GM18499 (cell line): ENCODE measurements around the gene RTP5.
"Not testable (repeated sequence)": the region's sequence is repeated elsewhere in the genome, so short reads cannot be mapped to it uniquely, and the experiment has no call there.

Experiments used
- ATAC-seq: cut with Tn5 transposase; IDR thresholded peaks from one replicate; pipeline ENCODE4 v1.9.1; 2021; ENCODE audit warnings: moderate number of reproducible peaks; ENCODE audit not compliant: insufficient read depth, unreplicated experiment

RTP5 gene

GRCh38 chr2:241868661-241869081 lies 858 bp upstream of the RTP5 start:
- ATAC-seq, result no peak

DNA sequence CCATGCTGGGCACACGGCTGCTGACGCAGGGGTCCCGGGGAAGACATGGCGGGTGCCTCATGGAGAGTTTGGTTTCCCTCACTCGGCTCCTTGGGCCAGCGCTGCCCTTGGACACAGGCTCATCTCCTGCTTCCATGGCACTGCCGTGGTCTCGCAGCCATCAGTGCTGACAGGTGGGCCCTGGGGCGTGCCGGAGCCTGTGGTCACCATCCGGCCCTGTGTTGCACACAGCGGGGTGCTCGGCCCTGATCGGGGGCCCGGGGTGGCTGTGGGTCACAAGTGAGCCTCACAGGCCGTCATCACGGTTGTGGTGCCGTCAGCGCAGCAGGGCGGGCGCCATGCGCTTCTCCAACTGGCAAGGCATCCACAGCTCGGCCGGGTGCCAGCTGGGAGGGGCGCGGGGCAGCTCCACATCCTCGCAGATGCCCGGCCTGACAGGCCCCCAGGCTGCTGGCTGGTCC lies 582 bp downstream of the RTP5 start:
- no peak for ATAC-seq

DNA sequence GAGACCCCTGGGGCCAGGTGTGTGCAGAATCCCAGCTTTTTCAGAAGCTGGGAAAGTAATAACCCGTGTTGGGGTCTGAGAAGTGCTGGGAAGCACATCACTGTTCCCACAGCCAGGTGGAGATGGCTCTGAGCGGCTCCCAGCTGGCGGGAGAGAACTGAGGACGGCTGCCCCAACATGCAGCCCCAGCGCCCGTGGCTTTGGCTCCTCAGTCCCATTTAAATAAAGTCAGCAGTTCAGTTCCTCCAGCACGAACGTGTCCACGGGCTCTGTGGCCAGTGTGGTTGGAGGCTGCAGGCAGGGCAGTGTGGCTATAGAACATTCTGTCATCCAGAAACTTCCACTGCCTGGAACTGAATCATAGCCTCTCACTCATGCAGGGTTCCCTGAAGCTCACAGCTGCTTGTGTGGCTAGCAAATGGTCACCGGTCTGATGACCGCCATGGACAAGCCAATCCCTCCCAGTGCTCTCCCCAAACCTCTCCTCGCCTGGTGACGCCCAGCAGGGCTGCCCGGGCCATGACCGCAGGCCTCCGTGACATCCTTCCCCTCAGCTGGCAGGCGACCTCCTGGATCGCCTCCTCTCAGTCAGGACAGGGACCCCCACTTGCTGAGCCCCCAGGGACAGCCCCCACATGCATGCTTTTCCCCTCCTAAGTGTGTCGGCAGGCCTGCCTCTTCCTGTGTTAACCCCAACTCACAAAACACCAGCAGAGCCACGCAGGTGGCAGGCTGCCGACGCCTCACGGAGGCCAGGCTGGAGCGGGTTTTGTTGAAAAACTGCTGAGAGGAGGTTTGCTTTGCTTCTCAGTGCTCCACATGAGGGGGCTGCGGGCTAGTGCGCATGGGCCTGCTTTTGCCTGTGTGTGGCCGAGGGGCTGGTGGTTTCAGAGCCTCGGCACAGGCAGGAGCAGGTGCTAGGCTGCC lies 1.3 kb downstream of the RTP5 start:
- ATAC-seq, result no peak

GRCh38 chr2:241871538-241872312 lies 2.2 kb downstream of the RTP5 start:
- no peak for ATAC-seq

DNA sequence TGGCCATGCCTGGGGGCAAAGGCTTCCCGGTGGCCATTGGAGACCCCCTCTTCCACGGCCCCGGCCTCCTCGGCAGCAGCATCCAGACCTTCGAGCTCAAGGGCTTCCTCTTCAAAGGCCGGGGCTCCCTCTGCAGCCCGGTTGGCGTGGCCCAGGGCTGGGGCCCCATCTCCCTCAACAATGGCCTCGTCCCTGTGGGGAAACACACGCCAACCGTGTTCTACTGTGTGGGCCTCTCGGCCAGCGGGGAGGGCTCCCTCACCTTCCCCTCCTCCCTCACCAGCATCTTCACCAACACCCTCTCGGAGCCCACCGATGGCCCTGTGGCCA lies 2.7 kb downstream of the RTP5 start:
- no peak for ATAC-seq

DNA sequence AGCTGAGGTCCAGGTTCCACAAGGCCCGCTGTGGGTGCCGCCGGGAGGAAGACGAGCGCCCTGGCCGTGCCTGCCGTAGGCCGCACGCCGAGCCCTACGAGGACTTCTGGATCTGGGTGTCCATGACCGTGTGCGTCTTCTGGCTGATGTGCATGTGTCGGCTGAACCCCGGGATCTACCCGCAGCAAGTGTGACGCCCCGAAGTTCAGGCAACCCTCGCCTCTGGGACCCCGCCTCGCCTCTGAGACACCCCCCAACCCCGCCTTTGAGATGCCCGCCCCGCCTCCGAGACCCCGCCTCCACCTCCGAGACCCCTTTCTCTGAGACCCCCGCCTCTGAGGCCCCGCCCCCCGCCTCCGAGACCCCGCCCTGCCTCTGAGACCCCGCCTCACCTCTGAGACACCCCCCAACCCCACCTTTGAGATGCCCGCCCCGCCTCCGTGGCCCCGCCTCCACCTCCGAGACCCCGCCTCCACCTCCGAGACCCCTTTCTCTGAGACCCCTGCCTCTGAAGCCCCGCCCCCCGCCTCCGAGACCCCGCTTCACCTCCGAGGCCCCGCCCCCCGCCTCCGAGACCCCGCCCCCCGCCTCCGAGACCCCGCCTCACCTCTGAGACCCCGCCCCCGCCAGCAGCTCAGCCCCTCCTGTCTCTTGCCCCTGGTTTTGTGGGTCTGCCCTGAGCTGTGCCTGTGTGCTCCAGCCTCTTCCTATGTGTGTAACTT lies 3.7 kb downstream of the RTP5 start:
- no peak for ATAC-seq

DNA sequence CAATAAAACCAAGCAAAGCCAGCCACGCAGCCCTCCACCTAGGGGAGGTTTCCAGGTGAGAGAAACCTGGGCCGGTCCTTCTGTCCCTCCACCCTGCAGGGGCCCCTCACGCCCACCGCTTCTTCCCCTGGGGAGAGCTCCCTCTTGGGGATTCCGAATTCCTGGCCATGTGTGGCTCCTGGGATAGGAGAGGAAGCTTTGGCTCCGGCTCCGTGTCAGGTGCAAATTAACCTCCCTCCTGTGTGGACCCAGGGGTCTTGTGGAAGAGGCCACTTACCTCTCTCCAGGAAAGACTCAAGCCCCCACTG lies 4.2 kb downstream of the RTP5 start:
- no peak for ATAC-seq

- no peak for ATAC-seq
Measured at GRCh38 chr2:241874277-241874925, 4.9 kb downstream of the RTP5 start.

DNA sequence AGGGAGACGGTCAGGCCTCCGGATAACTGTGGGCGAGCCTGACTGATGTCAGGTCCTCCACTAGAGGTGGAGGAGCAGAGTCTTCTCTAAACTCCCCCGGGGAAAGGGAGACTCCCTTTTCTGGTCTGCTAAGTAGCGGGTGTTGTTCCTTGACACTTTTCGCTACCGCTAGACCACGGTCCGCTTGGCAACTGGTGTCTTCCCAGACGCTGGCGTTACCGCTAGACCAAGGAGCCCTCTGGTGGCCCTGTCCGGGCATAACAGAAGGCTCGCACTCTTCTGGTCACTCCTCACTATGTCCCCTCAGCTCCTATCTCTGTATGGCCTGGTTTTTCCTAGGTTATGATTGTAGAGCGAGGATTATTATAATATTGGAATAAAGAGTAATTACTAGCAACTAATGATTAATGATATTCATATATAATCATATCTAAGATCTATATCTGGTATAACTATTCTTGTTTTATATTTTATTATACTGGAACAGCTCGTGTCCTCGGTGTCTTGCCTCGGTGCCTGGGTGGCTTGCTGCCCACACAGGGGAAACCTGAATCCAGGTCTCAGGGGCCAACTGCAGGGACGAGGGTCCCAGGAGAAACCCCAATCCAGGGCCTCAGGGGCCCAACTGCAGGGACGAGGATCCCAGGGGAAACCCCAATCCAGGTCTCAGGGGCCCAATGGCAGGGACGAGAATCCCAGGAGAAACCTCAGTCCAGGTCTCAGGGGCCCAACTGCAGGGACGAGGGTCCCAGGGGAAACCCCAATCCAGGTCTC lies 6.4 kb downstream of the RTP5 start:
- not testable (repeated sequence) for ATAC-seq

GRCh38 chr2:241876528-241877196 lies 7.1 kb downstream of the RTP5 start:
- no peak for ATAC-seq

GRCh38 chr2:241877197-241877685 lies 7.7 kb downstream of the RTP5 start:
- ATAC-seq, result no peak

DNA sequence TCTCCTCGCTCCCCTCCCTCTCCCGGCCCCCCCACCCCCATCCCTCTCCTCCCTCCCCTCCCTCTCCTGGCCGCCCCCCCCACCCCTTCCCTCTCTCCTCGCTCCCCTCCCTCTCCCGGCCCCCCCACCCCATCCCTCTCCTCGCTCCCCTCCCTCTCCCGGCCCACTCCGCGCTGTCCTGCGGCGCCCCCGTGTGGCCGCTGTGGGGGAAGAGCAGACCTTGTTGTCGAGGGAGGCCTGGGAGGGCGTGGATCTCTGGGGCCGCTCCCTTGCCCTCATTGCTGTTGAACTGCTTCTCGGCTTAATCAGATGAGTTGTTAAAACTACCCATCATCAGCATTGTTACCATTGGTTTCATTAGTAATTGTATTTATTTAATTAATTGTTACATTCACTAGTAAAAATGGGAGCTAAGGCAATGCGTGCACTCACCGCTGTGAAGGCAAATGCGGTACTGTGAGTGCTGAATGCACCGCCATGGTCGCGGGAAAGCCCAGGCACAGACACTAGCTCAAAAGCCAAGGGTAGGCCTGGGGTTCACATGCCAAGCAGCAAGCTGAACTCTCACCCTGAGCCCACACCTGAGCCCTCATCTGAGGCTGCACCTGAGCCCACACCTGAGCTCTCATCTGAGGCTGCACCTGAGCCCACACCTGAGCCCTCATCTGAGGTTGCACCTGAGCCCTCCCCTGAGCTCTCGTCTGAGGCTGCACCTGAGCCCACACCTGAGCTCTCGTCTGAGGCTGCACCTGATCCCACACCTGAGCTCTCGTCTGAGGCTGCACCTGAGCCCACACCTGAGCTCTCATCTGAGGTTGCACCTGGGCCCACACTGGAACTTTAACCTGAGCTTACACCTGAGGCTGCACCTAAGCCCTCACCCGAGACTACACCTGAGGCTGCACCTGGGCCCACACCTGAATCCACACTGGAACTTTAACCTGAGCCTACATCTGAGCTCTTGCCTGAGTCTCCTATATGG lies 8.8 kb downstream of the RTP5 start:
- ATAC-seq, result no peak

DNA sequence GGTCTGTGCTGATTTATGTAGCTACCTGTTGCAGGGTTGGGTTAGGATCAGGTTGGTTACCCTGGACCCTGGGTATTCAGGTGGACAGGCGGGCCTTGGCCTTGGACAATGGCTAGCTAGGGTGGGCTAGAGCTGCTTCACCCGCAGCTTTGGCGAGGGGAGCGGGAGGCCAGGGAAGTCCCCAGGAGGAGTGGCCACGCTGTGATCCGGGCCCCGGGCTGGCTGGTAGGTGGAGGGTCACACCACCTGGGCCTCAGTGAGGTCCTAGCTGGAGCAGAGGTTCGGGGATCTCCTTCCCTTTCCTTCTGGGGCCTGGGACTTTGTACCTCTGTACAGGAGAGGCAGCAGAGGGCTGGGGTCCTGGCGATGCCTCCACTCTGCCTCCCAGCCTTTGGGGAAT lies 9.8 kb downstream of the RTP5 start:
- ATAC-seq, result no peak

- no peak for ATAC-seq
Measured at GRCh38 chr2:241880311-241881073, 11.0 kb downstream of the RTP5 start.

DNA sequence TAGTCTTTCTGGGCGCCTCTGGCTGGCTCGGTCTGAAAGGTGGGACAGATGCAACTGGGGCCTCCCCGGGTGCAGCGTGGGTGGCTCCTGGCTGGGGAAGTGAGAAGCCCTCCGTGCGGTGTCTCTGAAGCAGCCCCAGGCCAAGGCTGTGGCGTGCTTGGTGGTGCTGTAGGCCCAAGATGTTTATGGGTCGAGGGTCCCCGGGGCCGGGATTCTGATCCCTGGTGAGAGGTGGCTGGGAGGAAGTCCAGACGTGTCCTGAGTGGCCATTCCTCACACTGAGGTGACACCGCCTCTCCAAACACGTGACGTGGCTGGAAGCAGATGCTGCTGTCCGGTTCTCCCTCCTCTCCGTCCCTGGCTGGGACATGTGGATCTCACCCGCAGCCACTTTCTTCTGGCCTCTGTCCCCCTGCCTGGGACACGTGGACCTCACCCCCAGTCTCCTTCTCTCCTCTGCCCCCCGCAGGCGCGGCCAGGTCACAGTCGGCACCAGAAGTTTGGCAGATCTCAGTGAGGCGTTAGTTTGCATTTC lies 12.6 kb downstream of the RTP5 start:
- ATAC-seq, result peak; percentile 29

GRCh38 chr2:241884951-241885290 lies 15.4 kb downstream of the RTP5 start:
- ATAC-seq, result no peak

DNA sequence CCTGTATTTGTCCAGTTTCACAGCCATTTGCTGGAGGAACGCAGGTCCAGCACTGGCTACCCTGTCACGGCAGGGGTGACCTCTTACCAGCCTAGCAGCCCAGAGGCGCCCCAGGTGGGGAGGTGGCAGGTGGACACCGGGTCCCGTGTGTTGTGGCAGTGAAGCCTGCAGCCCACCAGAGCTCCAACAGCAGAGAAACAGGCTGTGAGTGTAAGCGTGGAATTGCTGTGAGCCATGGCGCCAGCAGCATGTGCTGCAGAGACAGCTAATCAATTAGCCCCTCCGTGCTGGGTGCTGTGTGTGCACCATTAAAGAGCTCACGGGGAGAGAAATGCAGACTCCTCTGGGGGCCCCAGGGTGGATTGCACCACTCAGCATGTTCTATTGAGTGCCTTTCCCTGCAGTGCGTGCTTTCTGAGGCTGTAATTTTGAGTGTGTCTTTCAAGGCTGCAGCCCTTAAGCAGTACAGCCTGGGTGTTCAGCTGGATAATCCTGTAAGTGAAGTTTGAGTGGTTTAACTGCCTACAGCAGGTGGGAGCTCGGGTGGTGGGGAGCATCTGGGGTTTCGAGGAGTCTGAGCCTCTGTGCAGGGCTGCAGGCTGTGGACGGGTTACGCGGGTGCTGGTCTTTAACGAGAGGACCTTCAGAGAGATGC lies 15.9 kb downstream of the RTP5 start:
- no peak for ATAC-seq
